Measurements from ENCODE around the gene SEC62.

DNA sequence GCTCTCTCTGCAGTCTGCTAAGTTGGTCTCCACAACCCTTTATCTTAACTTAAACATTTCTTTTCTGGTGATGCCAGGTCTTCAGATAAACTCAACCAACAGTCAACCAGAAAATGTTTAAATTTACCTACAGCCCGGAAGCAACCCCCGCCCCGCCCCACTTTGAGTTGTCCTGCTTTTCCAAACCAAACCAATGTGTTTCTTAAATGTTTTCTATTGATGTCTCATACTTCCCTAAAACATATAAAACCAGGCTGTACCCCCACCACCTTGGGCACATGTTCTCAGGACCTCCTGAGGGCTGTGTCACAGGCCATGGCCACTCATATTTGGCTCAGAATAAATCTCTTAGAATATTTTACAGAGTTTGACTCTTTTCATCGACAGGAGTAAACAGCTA, 58.0 kb downstream of the SEC62 start:
- TF ChIP-seq POLR2A (IDR thresholded peaks at IDR 0.05; ENCODE audit: low read depth, low read length), result no peak
- TF ChIP-seq POLR2AphosphoS5 (IDR thresholded peaks at IDR 0.05; ENCODE audit: low read depth, low read length), result no peak

All from GM12892 (cell line).